Measurements from ENCODE around the gene GPHB5.
A peak's percentile ranks its signal among the peaks of the same experiment; 100 is the strongest.
"Not testable (repeated sequence)": the region's sequence is repeated elsewhere in the genome, so short reads cannot be mapped to it uniquely, and the experiment has no call there.

GPHB5 gene

GRCh38 chr14:63292805-63293204 lies 25.9 kb downstream of the GPHB5 start:
- DNase-seq = no peak

GRCh38 chr14:63290741-63291430 lies 27.8 kb downstream of the GPHB5 start:
- no peak for DNase-seq

GRCh38 chr14:63288853-63289252 lies 29.9 kb downstream of the GPHB5 start:
- DNase-seq = no peak

- DNase-seq = no peak
Measured at GRCh38 chr14:63287666-63288483, 30.9 kb downstream of the GPHB5 start.

GRCh38 chr14:63286071-63286470 lies 32.7 kb downstream of the GPHB5 start:
- DNase-seq = no peak

- no peak for DNase-seq
Measured at GRCh38 chr14:63283884-63284248, 34.9 kb downstream of the GPHB5 start.

GRCh38 chr14:63282997-63283883 lies 35.5 kb downstream of the GPHB5 start:
- no peak for DNase-seq

- DNase-seq = not testable (repeated sequence)
Measured at GRCh38 chr14:63279933-63280332, 38.8 kb downstream of the GPHB5 start.

- peak; percentile 34 for DNase-seq
Measured at GRCh38 chr14:63277591-63278183, 41.0 kb downstream of the GPHB5 start.

GRCh38 chr14:63276492-63277342 lies 42.0 kb downstream of the GPHB5 start:
- DNase-seq = no peak

- DNase-seq = no peak
Measured at GRCh38 chr14:63276016-63276415, 42.7 kb downstream of the GPHB5 start.

GRCh38 chr14:63275611-63276010 lies 43.1 kb downstream of the GPHB5 start:
- no peak for DNase-seq

- peak; percentile 56 for DNase-seq
Measured at GRCh38 chr14:63273717-63274655, 44.7 kb downstream of the GPHB5 start.

GRCh38 chr14:63273129-63273528 lies 45.6 kb downstream of the GPHB5 start:
- DNase-seq = no peak

GRCh38 chr14:63269561-63270225 lies 49.0 kb downstream of the GPHB5 start:
- no peak for DNase-seq

- DNase-seq = no peak
Measured at GRCh38 chr14:63268771-63269170, 50.0 kb downstream of the GPHB5 start.

- DNase-seq = no peak
Measured at GRCh38 chr14:63267171-63267570, 51.6 kb downstream of the GPHB5 start.

- DNase-seq = no peak
Measured at GRCh38 chr14:63266106-63266505, 52.6 kb downstream of the GPHB5 start.

Data from right hindlimb (tissue), 1 donor.